Hindlimb muscle (tissue), 1 donor: Measurements from ENCODE around the gene AGXT2. TPM values are rescaled to one million over a fixed set of nuclear protein-coding genes. Genes with fewer than 3 reads are reported as not detected.
"Not testable (repeated sequence)": the region's sequence is repeated elsewhere in the genome, so short reads cannot be mapped to it uniquely, and the experiment has no call there.

Experiments
- DNase-seq: peaks from one replicate; pipeline ENCODE4 v3.0.0-alpha.2; 2013
- polyA plus RNA-seq: library from polyadenylated mRNA; unstranded; fragments of 120-200 nt; gene quantifications from one replicate; pipeline ENCODE4 v1.2.1, GENCODE V29; 2013; ENCODE audit not compliant: insufficient read length

AGXT2 gene
- polyA plus RNA-seq, 1 donor = not detected

- DNase-seq = no peak
Observed at GRCh38 chr5:35050541-35051126, 2.9 kb upstream of the AGXT2 start.

DNA sequence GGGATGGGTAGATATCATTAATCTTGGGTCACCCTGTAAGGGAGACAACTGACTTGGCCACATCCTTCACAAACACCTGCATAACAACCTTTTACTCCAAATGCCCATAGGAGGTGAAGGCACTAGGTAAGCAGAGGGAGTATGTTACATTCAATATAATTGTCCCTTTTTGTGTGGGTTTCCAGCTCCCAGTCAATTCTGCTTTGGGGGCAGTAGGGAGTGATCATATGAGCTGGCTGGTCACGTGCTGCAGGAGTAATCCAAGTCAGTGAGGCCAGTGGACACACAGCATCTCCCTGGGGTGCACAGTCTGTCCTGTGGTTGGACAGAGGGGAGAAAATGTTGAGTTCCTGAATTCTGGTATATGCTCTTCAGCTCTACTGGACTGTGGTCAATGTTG lies 1.2 kb upstream of the AGXT2 start:
- no peak for DNase-seq

- DNase-seq = no peak
Observed at GRCh38 chr5:35046774-35047173, 975 bp downstream of the AGXT2 start.

DNA sequence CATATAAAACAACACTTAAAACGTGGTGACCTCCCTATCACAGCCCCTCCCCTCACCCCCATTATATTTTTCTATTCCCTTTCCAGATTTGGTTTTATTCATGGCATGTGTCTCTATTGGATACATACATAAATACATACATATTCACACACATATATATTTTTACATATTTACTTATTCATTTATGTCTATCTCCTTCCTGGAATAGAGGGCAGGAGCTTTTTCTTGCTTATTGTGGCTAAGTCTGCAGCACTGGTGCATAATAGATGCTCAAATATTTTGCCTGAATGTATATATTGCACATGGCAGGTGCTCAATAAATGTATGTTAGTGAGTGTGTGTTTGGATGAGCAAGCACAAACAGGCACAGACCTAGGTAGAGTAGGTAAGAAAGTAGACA lies 2.5 kb downstream of the AGXT2 start:
- DNase-seq = no peak

DNA sequence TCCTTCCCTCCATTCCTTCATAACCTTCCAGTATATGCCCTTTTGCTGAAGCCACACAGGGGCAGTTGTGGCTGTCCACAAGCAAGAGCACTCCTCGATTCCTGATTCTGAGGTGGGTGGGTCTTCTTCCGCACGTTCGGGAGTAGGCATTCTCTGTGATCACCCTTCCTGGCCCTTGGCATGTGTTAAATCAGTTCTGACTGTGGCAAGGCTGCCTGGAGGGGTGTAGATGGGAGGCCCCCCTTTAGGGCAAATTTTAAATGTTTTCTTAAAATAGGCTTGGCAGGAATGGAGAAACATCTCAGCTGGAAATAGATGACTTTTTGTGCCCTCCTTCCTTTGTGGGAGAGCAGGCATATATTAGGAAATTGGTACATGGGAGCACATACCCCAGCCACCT lies 3.1 kb downstream of the AGXT2 start:
- DNase-seq = no peak

GRCh38 chr5:35042781-35043180 lies 5.0 kb downstream of the AGXT2 start:
- DNase-seq = no peak

DNA sequence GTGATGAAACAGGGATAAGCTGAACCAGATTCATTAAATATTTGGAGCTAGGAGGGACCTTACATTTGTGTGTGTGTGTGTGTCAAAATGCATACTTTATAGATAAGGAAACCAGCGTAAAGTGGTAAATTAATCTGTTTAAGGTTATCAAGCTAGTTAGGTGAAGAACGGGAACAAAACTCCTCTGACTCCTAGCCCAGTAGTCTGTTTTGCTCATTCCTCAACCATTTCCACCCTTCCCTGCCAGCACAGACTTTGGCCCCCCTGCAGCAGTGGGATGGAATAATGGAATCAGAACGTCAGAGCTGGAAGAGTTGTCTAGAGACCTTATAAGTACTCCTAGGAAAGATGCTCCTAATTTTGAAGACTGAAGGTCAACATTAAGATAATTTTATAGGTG lies 6.5 kb downstream of the AGXT2 start:
- peak; percentile 64 for DNase-seq

- no peak for DNase-seq
Observed at GRCh38 chr5:35038891-35039290, 8.9 kb downstream of the AGXT2 start.

- no peak for DNase-seq
Observed at GRCh38 chr5:35036536-35036935, 11.2 kb downstream of the AGXT2 start.

- not testable (repeated sequence) for DNase-seq
Observed at GRCh38 chr5:35035929-35036328, 11.8 kb downstream of the AGXT2 start.

GRCh38 chr5:35035271-35035670 lies 12.5 kb downstream of the AGXT2 start:
- no peak for DNase-seq

GRCh38 chr5:35032356-35032755 lies 15.4 kb downstream of the AGXT2 start:
- no peak for DNase-seq

DNA sequence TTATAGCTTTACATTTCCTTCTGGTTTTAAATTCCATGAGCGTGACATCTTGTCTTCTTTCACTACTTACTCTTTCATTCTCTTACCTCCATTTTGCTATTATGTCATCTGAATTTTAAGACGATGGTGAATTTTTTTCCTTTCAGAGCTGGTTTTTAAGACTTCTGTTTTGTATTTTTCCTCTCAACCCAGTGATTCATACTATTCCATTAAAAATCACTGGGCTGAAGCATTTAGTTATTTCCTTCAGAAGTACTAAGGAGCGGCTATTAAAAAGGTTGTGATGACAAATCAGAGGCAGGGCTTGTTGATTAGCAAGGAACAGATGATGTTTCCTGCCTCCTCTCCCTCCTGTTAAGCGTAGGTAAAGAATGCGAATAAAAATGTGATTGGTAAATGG lies 16.5 kb downstream of the AGXT2 start:
- DNase-seq = no peak

DNA sequence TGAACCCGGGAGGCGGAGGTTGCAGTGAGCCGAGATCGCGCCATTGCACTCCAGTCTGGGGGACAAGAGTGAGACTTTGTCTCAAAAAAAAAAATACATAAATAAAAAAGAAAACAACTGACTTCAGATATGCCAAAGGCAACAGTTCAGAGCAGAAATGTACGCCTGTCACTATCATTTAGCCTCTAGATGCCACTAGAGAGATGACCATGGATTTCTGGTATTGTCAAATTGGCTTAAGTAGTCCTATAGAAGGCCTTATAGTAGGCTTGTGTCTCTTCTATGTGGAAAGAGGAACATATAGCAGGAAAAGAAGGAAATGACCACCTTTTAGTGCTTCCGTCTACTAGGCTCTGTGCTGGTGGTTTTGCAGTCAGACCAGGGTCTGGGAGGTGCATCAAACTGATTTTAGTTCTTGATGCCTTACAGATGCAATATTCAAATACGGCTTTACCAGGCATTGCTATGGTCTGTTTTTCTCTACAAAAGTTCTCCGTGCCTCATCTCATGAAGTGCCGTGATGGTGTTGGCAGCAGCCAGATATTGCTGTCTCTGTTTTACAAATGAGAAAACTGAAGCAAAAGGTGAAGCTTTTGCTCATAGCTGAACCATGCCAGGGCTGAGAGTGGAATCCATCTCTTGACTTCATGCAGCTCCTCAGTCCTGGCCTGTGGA lies 17.2 kb downstream of the AGXT2 start:
- DNase-seq = peak; percentile 53

DNA sequence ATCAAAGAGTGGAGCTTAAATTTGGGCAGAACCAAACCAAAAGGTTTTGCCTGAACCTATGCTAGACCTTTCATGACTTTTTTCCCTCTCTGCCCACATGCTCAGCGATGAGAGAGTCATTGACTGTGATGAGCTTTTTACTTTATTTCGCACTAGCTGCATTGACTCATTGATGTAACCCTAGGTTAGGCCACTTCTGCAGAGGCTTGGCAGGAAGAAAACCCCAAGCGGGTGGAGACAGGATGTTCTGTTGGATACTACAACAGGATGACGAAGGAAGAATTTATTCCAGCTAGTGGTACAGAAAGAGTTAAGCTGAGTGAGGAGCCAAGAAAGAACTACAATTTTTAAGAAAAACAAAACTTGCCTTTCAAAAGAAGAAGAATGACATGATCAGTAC lies 18.4 kb downstream of the AGXT2 start:
- DNase-seq = no peak

DNA sequence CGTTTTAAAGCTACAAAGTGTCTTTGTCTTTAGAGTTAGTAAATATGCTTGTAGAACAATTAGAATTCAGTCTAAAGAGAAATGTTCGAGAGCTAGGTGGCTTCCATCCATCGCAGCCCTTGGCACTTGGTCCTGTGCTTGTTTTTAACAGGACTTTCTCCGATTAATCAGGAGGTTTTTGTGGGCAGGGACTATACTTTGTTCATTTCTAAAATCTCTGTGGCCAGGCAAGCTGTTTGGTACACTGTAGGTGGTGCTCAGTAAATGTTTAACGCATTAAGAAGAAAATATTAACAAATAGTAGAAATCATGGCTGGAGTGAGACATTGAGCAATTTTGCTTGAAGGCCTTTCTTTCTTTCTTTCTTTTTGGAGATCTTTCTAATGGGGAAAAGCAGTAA lies 20.8 kb downstream of the AGXT2 start:
- DNase-seq = no peak

DNA sequence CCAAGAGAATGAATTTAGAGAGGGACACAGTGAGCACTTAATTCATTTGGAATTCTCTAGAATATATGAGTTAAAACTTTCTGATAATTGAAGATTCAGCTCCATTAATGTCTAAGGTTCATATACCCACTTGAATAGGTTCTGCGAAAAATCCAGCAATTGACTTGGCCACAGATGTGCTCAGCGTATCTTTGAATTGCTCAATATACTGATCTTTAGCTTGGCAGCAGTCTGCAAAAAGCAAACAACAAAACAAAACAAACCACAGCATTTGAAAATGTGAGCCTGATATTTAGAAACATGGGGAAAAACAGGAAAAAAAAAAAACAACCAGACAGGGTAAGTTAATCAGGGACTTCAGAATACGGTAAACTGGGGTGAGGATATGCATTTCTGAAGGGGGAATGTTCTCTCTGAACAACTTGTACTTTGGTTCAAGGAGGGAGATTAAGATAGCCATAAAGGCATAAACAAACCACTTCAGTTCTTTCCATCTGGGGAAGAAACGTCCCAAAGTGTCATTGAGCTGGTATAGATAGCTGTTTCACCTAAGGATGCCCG lies 21.4 kb downstream of the AGXT2 start:
- DNase-seq = no peak

DNA sequence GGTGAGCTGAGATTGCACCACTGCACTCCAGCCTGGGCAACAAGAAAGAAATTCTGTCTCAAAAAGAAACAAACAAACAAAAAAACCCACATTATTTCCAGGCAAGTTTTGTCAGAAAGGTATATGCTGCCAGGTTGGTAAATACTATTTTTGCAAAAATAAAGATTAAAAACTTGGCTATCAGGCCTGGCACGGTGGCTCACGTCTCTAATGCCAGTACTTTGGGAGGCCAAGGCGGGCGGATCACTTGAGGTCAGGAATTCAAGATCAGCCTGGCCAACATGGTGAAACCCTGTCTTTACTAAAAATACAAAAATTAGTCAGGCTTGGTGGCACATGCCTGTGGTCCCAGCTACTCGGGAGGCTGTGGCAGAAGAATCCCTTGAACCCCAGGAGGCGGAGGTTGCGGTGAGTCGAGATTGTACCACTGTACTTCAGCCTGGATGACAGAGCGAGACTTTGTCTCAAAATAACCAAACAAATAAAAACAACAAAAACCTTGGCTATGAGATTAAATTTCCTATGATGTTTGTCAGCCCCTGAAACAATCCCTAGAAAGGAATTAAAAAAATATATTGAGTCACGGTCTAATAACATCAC lies 22.7 kb downstream of the AGXT2 start:
- DNase-seq = no peak

DNA sequence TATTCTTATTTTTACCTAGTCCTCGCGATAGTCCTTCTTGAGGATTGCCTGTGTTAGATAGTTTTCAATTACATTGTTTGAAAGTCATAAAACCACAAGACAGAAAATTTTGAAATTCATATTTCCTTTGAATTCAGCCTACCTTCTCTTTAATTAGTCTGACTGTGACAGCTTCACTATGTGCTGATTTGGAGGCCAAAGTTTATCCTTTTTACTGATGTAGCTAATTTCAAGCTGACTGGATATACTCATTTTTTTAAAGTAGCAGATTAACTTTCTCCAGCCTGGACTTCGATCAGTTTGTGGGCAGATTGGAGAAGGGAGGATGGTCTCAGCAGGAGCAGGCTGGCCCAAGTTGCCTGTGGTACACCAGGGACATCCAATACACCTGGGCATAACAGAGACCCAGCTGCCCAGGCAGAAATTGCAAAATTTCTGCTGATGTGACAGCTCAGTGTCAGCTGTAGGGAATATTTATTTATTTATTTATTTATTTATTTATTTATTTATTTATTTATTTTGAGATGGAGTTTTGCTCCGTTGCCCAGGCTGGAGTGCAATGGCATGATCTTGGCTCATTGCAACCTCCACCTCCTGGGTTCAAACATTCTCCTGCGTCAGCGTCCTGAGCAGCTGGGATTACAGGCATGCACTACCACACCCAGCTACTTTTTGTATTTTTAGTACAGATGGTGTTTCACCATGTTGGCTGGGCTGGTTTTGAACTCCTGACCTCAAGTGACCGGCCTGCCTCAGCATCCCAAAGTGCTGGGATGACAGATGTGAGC lies 24.2 kb downstream of the AGXT2 start:
- no peak for DNase-seq

DNA sequence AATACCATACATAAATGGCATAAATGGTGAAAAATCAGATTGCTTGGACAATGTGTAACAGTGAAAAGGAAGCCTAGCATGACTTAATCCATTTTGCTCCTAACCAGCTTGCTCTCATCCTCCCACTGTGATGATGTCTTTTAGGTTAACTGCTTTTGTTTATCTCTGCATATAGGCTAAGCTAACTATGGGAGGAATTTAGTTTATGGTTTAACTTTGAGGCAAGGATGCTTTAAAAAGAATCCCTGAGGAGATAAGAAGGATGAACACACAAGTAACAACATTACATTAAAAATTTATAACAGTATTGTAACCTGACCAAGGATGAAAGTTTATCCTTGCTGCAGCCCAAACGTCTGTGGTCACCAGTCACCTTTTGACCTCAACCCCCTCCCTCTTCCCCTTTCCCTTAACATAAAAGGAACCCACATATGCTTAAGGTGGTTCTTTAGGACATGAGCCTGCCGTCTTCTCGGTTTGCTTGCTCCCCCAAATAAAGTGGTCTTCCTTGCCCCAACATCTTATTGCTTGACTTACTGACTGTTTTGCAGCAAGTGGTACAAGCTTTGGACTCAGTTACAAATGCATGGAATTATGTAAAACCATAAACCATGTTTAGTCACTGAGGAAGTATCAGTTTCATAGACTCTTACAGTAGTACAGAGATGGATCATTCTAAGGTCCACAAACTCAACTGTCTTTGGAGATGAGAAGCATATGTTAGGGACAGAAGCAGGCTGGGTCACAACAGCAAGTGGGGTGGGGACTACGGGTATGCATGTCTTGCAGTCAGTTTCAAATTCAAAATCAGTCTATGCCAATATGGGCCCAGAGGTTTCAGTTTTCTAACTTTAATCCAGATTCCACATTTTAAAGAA lies 31.3 kb downstream of the AGXT2 start:
- no peak for DNase-seq

GRCh38 chr5:35015063-35015462 lies 32.7 kb downstream of the AGXT2 start:
- no peak for DNase-seq

GRCh38 chr5:35012796-35013195 lies 35.0 kb downstream of the AGXT2 start:
- DNase-seq = no peak
